ENCODE data around the gene ATAD2B.
"Not testable (repeated sequence)": the region's sequence is repeated elsewhere in the genome, so short reads cannot be mapped to it uniquely, and the experiment has no call there.

The ATAD2B gene

DNA sequence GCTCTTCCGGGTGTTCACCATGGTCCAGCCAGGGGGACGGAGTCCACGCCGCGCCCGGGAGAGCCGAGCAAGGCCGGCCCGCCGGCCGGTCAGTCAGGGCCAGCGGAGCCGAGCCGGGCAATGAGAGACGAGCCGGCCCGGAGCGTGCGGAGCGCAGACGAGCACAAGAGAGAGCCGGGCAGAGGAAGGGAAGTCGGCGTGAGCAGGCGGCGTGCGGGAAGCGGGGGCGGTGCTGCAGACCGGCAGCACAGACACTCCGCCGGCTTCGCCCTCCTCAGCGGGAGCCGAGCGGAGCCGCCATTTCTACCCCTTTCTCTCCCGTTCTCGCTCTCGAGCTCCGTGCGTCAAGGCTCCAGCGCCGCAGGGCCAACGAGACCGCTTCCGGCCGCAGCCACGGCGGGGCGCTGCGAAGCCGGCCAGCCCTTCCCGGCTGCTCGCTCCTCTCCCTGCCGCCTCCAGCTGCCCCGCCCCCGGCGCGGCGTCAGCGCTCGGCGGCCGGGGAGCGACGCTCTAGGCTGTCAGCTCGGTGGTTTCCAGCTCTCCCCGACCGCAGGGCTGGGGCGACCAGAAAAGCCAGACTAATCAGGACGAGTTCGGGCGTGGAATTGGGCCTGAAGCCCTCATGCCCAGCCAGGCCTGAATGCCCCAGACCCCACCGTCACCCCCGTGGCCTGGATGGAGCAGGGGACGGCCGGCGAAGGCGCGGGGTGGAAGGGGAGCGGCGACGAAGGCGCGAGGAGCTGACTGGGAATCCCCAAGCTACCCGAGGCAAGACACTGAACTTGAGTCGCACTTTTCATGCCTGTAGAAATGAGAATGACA is at the start of gene ATAD2B:
TSS of gene ATAD2B (minus strand) at position 374 of the 822 bp plus-strand sequence. CDS start at position 21, 353 bp downstream.
- peak; percentile 91 for DNase-seq (ENCODE audit: low read depth)

DNA sequence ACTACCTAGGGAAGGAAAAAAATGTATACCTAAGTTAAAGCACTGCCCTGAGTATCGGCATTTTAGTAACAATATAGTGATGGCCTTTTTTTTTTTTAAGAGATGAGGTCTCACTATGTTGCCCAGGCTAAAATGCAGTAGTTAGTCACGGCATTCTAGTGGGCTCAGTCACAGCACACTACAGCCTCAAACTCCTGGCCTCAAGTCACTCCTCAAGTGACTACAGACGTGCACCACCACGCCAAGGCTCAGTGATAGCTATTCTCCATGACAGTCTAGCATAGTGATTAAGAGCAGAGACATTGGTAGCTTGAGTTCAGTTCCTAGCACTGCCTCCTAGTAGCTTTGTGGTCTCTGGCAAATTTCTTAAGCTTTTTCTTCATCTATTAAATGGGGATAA is 40.9 kb upstream of the ATAD2B start:
- no peak for DNase-seq (ENCODE audit: low read depth)

DNA sequence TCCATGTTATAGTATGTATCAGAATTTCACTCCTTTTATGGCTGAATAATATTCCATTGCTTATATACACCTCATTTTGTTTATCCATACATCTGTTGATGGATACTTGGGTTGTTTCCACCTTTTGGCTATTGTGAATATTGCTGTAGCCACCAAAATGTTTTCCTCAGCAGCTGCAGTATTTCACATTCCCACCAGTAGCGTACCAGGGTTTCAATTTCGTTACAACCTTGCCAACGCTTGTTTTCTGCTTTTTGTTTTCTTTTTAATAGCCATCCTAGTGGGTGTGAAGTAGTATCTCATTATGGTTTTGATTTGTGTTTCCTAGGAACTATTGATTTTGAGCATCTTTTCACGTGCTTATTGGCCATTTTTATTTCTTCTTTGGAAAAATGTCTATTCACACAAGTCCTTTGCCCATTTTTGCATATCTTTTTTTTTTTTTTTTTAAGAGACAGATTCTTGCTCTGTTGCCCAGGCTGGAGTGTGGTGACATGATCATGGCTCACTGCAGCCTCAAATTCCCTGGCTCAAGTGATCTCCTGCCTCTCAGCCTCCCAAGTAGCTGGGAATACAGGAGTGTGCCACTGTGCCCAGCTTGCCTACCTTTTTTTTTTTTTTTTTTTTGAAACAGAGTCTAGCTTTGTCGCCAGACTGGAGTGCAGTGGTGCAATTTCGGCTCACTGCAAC is 27.5 kb upstream of the ATAD2B start:
- DNase-seq (ENCODE audit: low read depth): no peak

DNA sequence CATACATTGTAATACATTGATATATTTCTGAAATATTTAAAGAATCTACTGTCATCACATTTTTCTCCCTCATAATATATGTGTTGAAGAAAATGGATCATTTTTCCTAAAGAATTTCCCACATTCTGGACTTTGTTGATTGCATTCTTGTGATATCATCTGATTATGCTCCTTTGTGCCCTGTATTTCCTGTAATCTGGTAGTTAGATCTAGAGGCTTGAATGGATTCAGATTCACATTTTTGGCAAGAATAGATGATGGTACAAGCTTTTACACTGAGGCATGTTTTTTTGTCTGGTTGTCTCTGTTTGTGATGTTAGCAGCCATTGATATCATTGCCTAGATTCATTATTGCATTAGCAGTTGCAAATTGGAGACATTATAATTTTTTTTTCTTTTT is 26.7 kb upstream of the ATAD2B start:
- DNase-seq (ENCODE audit: low read depth): no peak

DNA sequence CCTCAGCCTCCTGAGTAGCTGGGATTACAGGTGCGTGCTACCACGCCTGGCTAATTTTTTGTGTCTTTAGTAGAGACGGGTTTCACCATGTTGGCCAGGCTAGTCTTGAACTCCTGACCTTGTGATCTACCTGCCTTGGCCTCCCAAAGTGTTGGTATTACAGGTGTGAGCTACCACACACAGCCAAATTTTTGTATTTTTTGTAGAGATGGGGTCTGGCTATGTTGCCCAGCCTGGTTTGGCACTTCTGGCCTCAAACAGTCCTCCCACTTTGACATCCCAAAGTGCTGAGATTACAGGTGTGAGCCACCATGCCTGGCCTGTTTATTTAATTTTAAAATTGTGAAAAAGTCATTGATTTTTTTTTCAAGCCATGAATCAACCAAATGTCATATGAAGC is 25.6 kb upstream of the ATAD2B start:
- not testable (repeated sequence) for DNase-seq (ENCODE audit: low read depth)

DNA sequence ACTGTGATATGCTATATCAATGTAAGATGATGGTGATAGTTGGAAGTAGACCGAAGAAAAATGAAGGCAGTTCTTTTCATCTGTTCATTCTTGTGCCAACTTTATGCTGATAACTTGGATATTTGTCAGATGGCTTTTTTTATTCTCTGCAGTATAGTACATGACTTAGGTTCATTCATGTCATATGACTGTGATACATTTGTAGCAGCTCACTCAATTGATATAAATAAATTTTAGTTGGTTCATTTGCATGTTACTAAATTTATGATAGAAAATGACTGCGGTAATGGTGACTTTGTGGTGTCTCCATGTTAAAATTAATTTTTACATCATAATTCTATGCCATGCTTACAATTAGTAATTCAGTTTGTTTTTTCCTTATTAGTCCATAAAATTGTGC is 20.4 kb upstream of the ATAD2B start:
- DNase-seq (ENCODE audit: low read depth): no peak

DNA sequence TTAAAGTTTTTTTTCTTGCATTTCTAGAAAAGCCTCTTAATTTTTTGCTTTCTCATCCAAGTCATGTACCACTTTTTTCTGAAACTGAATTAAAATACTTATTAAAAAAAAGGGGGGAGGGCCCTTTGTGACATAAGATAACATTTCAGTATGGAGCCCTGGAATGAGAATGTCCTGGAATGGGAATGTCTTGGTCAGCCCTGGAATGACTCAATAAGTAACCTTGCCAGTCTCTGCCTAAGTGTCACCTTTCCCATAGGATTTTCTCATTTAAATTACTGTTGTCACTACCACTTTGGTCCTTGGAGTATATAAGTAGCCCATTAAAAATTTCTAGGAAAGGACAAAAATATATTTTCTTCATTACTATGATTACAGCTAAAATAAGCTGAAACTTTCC is 18.1 kb upstream of the ATAD2B start:
- no peak for DNase-seq (ENCODE audit: low read depth)

DNA sequence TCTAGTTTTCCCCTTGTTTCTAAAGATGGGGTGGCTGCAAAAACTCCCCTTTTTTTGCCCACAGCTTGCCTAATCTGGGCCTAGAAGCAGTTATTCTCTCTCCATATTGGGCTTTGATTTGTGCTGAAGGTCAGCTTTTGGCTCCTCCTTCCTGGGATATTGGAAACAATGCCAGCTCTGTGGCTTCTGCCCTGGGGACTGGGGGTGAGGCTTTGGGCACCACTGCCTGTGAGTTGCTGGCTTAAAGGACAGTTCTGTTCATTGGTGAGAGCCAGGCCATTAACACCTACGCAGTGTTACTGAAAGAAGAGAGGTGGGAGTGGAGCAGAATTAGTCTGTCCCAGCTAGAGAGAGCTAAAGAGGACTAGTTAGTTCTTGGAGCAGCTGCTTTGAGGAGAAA is 17.6 kb upstream of the ATAD2B start:
- no peak for DNase-seq (ENCODE audit: low read depth)

DNA sequence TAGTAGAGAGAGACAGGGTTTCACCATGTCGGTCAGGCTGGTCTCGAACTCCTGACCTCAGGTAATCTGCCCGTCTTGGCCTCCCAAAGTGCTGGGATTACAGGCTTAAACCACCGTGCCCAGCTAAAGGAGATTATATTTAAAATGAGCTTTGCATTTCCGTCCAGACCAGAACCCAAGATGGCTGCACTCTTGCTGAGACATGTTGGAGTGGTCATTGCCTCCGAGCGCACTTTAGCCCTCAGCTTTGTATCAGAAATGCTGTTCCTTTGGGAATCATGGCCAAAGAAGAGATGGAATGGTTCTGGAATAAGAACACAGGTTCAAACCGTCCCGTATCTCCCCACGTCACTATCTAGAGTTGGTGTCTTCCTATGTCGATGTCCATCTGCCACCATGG is 16.7 kb upstream of the ATAD2B start:
- no peak for DNase-seq (ENCODE audit: low read depth)

DNA sequence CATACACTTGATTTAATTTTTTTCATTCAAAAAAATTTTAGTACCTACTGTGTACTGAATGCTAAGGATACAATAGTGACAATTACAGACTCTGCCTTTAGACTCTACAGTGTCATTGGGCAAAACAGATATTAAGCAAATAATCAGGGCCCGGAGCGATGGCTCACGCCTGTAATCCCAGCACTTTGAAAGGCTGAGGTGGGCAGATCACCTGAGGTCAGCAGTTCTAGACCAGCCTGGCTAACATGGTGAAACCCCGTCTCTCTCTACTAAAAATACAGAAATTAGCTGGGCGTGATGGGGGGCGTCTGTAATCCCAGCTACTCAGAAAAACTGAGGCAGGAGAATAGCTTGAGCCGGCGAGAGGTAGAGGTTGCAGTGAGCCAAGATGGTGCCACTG is 14.7 kb upstream of the ATAD2B start:
- DNase-seq (ENCODE audit: low read depth): no peak

DNA sequence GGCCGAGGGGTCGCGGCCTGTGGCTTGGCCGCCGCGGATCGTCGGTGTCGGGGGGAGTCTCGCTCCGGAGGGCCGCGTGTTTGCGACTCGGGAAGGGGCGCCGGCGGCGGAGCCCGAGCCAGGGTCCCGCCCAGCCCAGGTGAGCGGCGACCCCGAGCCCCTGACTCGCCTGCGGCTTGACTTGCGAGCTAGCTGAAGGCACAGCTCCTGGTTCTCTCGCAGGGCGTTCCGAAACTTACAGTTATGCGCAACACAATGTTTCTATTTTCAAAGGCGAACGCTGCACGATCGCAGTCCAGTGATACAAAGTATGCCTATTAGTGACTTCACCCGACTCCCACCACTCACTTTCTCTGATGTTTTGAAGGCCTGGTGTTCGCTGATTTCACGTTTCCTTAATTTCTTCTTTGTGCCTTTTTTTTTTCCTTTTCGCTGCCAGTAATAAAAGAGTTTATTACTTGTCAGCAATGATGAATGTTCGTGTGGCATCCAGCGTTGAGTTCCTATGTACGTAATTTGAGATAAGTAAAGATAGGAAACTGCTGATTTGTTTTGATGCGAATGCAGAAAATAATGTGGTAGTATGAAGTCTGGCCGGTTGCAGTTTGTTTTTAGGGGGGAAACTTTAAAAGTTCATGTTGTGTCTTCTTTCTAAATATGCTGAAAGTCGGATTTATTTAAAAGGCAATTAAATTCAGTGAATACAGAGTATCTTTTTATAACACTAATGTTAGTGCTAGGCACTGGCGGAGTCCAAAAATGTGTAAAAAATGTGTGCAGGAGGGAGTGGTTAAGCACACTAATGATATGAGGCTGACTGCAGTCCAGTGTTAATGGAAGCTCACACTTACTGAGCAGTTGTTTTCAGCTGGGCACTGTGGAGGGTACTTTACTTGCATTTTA is 14.0 kb upstream of the ATAD2B start:
- no peak for DNase-seq (ENCODE audit: low read depth)

DNA sequence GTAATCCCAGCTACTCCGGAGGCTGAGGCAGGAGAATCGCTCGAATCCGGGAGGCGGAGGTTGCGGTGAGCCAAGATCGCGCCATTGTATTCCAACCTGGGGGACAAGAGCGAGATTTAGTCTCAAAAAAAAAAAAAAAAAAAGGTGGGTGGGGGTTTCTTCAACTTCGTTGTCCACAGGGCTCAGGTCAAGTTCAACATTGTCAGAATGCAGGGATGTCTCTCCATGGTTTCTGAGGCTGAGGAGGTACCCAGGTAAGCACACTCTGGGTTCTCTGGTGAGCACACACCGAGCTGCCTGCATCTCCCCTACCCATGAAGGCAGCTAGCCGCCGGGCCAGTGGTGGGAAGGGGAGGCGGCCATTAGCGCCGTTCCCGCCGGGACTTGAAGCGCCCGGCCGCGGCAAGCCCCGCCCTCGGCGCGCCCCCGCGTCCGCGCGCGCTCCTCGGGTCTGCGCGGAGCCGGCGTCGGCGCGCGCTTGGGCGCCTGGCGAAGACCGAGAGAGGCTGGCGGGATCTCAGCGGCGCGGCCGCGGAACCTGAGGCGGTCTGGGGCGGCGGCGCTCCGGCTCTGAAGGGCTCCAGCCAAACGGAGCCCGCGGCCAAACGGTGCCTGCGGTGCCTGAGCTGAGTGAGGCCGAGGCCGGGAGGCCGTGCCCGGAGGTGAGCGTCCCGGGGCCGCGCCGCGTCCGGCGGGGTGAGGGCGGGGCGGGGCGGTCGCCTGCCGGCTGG is 13.2 kb upstream of the ATAD2B start, which contains the start of gene UBXN2A:
TSS of gene UBXN2A (plus strand) at position 477 of the 731 bp plus-strand sequence. CDS start 17,852 bp downstream, outside the sequence.
- peak; percentile 65 for DNase-seq (ENCODE audit: low read depth)

DNA sequence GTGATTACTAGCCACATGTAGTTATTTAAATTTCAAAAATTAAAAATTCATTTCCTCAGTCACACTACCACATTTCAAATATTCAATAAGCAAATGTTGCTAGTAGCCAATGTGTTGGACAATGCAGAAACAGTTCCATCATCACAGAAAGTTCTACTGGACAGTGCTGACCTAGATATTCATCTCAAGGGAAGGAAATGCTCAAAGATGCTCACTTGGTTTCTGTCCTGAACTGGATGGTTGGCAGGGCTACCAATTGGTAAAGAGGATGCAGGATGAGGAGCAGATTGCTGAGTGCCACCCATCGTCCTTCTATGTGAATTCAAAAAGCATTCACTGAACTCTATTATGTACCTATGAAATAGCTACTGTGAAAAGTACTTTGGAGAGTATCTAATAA is 7.3 kb upstream of the ATAD2B start:
- DNase-seq (ENCODE audit: low read depth): no peak

DNA sequence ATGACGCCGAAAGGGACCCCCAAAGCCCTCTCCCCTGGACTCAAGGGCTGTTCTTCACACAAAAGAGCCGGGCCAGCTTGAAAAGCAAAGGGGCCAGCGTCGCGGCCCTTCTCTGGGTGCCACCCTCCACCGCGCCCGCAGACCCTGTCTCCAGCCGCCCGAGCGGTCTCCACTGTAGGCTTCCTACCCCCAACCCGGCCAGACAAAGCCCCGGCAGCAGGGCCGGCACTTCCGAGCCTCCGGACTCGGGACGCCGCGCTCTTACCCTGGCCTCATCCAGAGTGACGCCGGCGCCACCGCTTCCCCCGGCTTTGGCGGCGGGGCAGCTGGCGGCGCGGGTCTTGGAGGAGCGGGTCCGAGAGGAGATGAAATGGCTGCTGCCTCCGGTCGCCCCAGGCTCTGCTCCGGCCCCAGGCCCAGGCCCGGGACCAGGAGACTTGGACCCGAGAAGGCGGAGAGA is 603 bp downstream of the ATAD2B start:
- DNase-seq (ENCODE audit: low read depth): no peak

DNA sequence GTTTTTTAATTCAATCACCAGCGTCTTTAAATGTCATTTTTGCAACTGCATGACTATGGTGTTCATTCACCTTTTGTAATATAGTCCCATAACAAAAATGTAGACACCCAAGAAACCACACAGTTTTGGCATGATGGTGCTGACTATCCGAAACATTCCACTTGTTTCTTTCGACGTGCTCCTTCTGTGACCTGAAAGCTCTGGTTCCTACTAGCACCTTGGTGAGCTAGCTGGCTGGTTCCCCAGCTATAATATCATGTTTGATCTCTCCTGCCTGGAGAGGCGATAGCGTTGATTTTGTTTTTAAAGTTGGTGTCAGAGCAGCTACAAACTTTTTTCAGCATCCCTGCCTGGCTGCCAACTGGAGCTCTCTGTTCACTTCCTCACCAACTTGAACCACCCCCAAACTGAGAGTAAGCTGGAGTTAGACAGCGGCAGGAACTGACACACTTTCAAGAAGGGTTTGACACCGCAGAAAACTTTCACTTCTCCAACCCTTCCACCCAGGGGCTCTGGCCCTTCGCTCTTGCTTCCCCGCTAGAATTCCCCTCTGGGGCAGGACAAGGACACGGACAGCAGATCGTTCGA is 1.1 kb downstream of the ATAD2B start:
- peak; percentile 57 for DNase-seq (ENCODE audit: low read depth)

DNA sequence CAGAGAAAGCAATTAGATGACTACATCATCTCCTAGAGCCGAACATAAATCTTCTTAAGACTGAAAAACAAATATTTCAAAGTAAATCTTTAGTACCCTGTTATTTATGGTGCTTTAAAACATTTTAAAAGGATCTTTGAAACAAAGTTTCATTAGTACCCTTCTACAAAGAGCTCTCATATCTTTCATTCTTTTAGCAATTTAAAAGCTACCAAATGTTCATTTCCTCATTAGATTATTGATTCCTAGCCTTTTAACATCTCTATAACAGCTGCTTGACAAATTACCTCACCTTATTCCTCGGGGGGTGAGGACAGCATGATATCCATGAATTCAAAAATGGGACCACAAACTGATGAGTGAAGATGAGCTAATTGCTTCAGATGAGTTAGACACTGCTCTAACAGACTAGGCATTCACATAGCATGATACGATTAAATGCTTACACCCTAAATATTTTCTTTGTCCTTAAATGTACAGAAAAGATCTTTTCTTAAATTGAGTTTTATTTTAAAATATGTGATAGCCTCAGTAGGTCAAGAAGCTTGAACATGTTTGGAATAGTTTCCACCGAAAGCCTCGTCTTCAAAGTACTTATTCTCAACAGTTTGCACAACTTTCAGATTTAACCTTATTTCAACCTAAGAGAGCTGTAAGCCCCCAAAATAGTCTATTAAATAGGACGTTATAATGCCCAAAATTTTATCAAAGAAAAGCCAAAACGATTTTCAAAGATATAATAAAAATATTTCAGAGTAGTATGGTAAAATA is 2.1 kb downstream of the ATAD2B start:
- DNase-seq (ENCODE audit: low read depth): no peak

DNA sequence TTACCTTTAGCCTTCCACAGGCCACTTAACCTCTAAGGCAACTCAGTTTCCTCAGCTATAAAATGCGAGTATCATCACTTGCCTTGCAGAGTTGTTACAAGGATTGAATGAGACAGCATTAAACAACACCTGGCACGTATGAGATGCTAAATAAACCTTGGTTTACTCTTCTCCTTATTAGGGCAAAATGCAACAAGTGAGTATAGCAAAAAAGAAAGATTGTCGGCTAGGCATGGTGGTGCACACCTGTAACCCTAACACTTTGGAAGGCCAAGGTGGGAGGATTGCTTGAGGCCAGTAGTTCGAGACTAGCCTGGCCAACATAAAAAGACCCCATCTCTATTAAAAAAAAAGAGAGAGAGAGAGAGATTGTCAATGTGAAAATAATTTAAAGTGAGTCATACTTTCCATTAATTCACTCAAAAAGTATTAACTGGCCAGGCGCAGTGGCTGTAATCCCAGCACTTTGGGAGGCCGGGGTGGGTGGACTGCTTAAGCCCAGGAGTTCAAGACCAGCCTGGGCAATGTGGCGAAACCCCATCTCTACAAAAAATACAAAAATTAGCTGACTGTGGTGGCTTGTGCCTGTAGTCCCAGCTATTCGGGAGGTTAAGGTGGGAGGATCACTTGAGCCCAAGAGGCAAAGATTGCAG is 8.0 kb downstream of the ATAD2B start:
- DNase-seq (ENCODE audit: low read depth): no peak

DNA sequence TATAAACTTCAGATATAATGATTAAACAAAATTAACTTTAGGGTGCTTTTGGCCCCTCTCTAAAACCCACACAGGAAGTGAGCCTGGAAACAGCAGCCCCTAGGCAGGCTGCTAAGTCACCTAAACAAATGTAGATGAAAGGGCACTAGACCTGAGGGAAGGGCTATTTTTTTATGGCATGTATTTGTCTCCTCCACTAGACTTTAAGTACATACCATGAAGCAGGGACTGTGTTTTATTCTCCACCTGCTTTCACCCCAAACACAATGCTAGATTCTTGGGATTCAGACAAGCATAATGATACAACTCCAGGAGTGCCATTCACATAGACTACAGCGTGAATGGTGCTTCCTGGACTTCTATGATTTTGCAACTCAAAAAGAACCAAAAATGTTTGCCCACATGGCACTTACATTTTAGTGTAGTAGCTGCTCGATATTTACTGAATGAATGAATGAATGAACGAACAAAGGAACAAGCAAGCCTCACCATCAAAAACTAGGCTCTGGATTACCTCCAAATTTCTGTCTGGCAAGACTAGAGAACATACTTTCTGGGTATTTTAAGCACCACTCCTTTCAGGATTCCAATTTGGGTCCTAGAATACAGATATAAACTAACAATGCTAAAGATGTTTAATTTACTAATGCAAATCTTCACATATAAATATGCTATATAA is 10.1 kb downstream of the ATAD2B start:
- DNase-seq (ENCODE audit: low read depth): no peak

DNA sequence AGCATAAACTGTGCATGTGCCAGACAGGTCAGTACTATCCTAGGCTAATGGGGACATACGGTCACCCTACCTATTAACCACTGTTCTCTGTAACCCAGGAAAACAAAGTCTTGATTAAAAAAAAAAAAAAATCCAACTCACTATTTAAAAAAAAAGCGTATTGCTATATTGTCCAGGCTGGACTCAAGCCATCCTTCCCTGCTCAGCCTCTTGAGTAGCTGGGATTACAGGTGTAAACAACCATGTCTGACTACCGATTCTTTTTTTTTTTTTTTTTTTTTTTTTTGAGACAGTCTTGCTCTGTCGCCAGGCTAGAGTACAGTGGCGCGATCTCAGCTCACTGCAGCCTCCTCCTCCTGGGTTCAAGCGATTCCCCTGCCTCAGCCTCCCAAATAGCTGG is 11.6 kb downstream of the ATAD2B start:
- no peak for DNase-seq (ENCODE audit: low read depth)

Measured in stromal cell of bone marrow (primary cell).